ENCODE measurements around the gene STXBP3. TPM values are rescaled to one million over a fixed set of nuclear protein-coding genes. Genes with fewer than 3 reads are reported as not detected.

The STXBP3 gene
- polyA plus RNA-seq, 1 experiment: 44.0 TPM

- peaks cover 2% of the 10 kb centered on the region for H3K27me3 ChIP-seq (ENCODE audit: control insufficient read depth, insufficient read depth, low read length)
- no peaks in the 10 kb centered on the region for H3K9me3 ChIP-seq (ENCODE audit: control insufficient read depth, insufficient read depth, low read length)
- no peak for DNase-seq (ENCODE audit: low read depth, low spot score)
- H3K27ac ChIP-seq (ENCODE audit: low read depth, low read length): no peak overlapping the region
- CTCF ChIA-PET: no interaction called here
- no peak for TF ChIP-seq CTCF (IDR thresholded peaks at IDR 0.05; ENCODE audit: low read depth, low read length)
- POLR2A ChIA-PET: interaction anchor here (0.7 kb wide), 1 partner anchor 906 kb away, joined by 3 read pairs; no protein-coding TSS in a partner anchor
- H3K4me3 ChIP-seq (ENCODE audit: low read depth, low read length): no peak overlapping the region
These were observed 99.5 kb downstream of the STXBP3 start for GRCh38 chr1:108845991-108846390.

- H3K27me3 ChIP-seq (ENCODE audit: control insufficient read depth, insufficient read depth, low read length): peaks cover 2% of the 10 kb centered on the region
- DNase-seq (ENCODE audit: low read depth, low spot score): no peak
- ChIA-PET CTCF (interaction anchor here (0.9 kb wide), 1 partner anchor 19 kb away, joined by 3 read pairs; no protein-coding TSS in a partner anchor), POLR2A (no interaction called here)
- H3K9me3 ChIP-seq (ENCODE audit: control insufficient read depth, insufficient read depth, low read length): no peaks in the 10 kb centered on the region
- TF ChIP-seq CTCF (IDR thresholded peaks at IDR 0.05; ENCODE audit: low read depth, low read length): no peak
- no peak overlapping the region for H3K4me3 ChIP-seq (ENCODE audit: low read depth, low read length)
- no peak overlapping the region for H3K27ac ChIP-seq (ENCODE audit: low read depth, low read length)
These were observed 101.0 kb downstream of the STXBP3 start for GRCh38 chr1:108847494-108847893.

- Histone ChIP-seq H3K4me3 (ENCODE audit: low read depth, low read length) (no peak overlapping the region), H3K27me3 (ENCODE audit: control insufficient read depth, insufficient read depth, low read length) (peaks cover 2% of the 10 kb centered on the region), H3K27ac (ENCODE audit: low read depth, low read length) (no peak overlapping the region), H3K9me3 (ENCODE audit: control insufficient read depth, insufficient read depth, low read length) (no peaks in the 10 kb centered on the region)
- ChIA-PET POLR2A (no interaction called here), CTCF (no interaction called here)
- no peak for DNase-seq (ENCODE audit: low read depth, low spot score)
- TF ChIP-seq CTCF (IDR thresholded peaks at IDR 0.05; ENCODE audit: low read depth, low read length): no peak
These were observed 102.3 kb downstream of the STXBP3 start for GRCh38 chr1:108848806-108849205.

- no peak for DNase-seq (ENCODE audit: low read depth, low spot score)
- CTCF ChIA-PET: interaction anchor here (1.0 to 1.5 kb wide), 3 partner anchors 9 to 46 kb away, joined by 3 to 5 read pairs (median 3); no protein-coding TSS in a partner anchor
- no peak for TF ChIP-seq CTCF (IDR thresholded peaks at IDR 0.05; ENCODE audit: low read depth, low read length)
- Histone ChIP-seq H3K4me3 (ENCODE audit: low read depth, low read length) (no peak overlapping the region), H3K27me3 (ENCODE audit: control insufficient read depth, insufficient read depth, low read length) (no peaks in the 10 kb centered on the region), H3K27ac (ENCODE audit: low read depth, low read length) (no peak overlapping the region), H3K9me3 (ENCODE audit: control insufficient read depth, insufficient read depth, low read length) (no peaks in the 10 kb centered on the region)
- POLR2A ChIA-PET: no interaction called here
These were observed 104.5 kb downstream of the STXBP3 start for GRCh38 chr1:108850929-108851328.

- ChIA-PET POLR2A (no interaction called here), CTCF (interaction anchor here (1.0 to 1.5 kb wide), 3 partner anchors 9 to 45 kb away, joined by 3 to 5 read pairs (median 3); no protein-coding TSS in a partner anchor)
- no peak for TF ChIP-seq CTCF (IDR thresholded peaks at IDR 0.05; ENCODE audit: low read depth, low read length)
- DNase-seq (ENCODE audit: low read depth, low spot score): no peak
- Histone ChIP-seq H3K9me3 (ENCODE audit: control insufficient read depth, insufficient read depth, low read length) (no peaks in the 10 kb centered on the region), H3K4me3 (ENCODE audit: low read depth, low read length) (no peak overlapping the region), H3K27me3 (ENCODE audit: control insufficient read depth, insufficient read depth, low read length) (no peaks in the 10 kb centered on the region), H3K27ac (ENCODE audit: low read depth, low read length) (no peak overlapping the region)
These were observed 105.1 kb downstream of the STXBP3 start for GRCh38 chr1:108851567-108851966.
